GM18498 (cell line): ENCODE data around the gene SNUPN.
"Not testable (repeated sequence)": the region's sequence is repeated elsewhere in the genome, so short reads cannot be mapped to it uniquely, and the experiment has no call there.

Experiments used
- ATAC-seq: cut with Tn5 transposase; IDR thresholded peaks from one replicate; pipeline ENCODE4 v1.9.1; 2021; ENCODE audit warnings: mild to moderate bottlenecking, moderate library complexity; ENCODE audit not compliant: unreplicated experiment

SNUPN gene

GRCh38 chr15:75584121-75584520 lies 41.4 kb downstream of the SNUPN start:
- ATAC-seq, result no peak

DNA sequence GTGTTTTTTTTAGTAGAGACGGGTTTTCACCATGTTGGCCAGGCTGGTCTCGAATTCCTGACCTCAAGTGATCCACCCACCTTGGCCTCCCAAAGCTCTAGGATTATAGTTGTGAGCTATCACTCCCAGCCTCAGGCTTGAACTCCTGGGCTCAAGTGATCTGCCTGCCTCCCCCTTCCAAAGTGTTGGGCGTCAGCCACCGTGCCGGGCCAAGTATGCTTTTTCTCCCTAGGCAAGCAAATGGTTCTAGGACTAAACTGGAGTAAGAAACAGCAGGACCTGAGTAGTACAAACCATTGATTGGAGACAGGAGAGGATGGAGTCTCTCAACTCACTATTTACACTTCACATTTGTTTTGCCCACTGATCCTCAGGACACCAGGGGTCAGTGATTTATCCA lies 41.8 kb downstream of the SNUPN start:
- no peak for ATAC-seq

DNA sequence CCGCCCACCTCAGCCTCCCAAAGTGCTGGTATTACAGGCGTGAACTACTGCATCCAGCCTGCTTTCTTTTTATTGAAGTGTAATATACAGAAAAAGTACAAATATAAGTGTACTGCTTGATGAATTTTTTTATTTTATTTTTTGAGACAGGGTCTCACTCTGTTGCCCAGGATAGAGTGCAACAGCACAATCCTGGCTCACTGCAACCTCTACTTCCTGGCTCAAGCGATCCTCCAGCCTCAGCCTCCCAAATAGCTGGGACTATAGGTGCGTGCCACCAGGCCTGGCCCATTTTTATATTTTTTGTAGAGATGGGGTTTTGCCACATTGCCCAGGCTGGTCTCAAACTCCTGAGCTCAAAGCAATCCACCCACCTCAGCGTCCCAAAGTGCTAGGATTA lies 42.6 kb downstream of the SNUPN start:
- ATAC-seq, result not testable (repeated sequence)

DNA sequence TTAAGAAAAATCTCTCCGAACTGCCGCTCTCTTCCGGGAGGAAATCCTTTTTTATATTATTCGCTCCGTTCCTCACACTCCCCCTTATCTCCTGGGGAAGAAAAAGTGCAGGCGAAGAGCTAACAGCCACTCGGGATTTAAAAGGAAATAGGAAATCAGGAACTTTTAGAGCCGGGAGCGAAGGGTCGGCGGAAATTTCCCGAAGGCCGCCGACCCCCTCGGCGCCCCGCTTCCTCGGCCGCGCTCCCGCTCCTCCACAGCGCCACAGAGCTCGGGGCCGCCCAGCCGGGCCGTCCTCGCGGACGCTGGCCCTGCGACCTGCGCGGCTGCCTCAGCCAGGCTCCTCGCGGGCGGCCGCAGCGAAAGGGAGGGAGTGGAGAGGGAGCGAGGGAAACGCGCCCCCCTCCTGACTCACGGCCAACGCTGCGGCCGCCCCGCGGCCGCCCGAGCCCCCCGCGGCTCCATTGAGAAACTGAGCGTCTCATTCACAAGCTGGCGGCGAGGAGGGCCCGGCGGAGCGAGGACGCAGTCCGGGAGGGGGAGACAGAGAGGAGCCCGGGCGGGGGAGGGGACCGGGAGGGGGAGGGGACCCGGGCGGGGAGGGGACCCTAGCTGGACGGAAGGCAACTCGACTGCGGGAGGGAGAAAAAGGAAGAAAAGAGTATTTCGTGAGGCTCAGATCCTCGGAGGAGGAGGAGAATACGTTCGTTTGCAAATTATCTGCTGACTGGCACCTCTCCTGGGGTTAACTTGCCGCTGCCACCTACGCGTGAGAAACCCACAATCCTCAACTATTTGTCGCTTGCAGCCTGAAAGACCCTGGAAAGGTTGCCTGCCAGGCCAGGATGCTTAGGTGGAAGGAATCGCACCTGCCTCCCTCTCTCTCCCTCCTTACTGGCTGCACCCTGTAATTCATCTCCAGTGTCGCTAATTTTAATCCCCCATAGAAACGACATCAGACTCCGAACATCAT lies 46.3 kb downstream of the SNUPN start, which contains the start of gene PTPN9:
PTPN9 (minus strand) TSS at position 368 of the 973 bp plus-strand sequence. CDS start 539 bp downstream, outside the sequence.
- ATAC-seq, result peak; percentile 70

GRCh38 chr15:75578173-75578947 lies 47.2 kb downstream of the SNUPN start:
- no peak for ATAC-seq

DNA sequence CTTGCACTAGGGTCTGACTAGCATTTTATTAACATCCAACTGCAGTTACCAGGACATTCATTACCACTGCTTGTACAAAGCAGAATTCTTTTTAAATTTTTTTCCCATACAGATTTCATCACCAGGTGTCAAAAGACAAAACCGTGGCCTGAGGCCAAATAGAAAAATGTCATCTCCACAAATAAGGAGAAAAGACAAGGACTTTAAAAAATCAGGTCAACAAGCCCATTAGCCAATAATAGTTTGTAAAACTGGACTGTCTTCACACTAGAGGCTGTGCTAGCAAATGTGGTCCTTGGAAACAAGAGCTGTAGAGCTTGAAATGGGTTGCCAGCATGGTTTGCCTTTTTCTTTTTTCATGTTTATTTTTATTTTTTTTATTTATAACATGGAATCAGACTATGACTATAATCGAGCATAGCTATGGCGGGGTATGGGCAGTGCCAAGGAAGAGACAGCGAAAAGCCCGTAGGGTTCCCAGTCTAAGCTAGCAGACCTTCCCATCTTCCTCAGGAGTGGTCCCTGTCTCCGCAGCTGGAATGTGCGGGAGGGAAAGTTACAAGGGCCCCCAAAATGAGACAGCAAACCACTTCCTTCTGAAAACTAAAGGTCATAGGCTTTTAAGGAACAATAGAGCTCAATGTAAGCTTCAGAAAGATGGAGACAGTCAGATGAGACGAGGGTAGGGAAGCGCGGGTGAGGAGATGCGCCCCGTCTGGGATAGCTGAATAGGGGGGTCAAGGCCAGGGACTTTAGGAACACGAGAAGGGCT lies 47.9 kb downstream of the SNUPN start:
- no peak for ATAC-seq

GRCh38 chr15:75573648-75574384 lies 51.7 kb downstream of the SNUPN start:
- ATAC-seq, result no peak

- ATAC-seq, result no peak
These were observed 55.2 kb downstream of the SNUPN start for GRCh38 chr15:75570126-75570845.

GRCh38 chr15:75565062-75565970 lies 60.2 kb downstream of the SNUPN start:
- ATAC-seq, result no peak

DNA sequence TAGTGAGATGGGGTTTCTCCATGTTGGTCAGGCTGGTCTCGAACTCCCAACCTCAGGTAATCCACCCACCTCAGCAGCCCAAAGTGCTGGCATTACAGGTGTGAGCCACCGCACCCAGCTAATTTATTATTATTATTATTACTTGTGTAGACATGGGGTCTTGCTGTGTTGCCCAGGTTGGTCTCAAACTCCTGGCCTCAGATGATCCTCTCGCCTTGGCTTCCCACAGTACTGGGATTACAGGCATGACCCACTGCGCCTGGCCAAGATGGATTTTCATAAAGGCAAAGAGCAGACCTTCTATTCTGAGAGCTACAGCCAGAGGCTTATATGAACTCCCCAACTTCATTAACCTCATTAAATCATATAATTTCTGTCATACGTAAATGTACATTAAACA lies 63.6 kb downstream of the SNUPN start:
- no peak for ATAC-seq

DNA sequence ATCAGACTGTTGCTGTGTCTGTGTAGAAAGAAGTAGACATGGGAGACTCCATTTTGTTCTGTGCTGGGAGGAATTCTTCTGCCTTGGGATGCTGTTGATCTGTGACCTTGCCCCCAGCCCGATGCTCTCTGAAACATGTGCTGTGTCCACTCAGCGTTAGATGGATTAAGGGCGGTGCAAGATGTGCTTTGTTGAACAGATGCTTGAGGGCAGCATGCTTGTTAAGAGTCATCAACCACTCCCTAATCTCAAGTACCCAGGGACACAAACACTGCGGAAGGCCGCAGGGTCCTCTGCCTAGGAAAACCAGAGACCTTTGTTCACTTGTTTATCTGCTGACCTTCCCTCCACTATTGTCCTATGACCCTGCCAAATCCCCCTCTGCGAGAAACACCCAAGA lies 66.2 kb downstream of the SNUPN start:
- not testable (repeated sequence) for ATAC-seq

DNA sequence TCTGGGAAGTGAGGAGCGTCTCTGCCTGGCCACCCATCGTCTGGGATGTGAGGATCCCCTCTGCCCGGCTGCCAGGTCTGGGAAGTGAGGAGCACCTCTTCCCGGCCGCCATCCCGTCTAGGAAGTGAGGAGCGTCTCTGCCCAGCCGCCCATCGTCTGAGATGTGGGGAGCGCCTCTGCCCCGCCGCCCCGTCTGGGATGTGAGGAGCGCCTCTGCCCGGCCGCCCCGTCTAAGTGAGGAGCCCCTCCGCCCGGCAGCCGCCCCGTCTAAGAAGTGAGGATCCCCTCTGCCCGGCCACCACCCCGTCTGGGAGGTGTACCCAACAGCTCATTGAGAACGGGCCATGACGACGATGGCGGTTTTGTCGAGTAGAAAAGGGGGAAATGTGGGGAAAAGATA lies 66.6 kb downstream of the SNUPN start:
- not testable (repeated sequence) for ATAC-seq

DNA sequence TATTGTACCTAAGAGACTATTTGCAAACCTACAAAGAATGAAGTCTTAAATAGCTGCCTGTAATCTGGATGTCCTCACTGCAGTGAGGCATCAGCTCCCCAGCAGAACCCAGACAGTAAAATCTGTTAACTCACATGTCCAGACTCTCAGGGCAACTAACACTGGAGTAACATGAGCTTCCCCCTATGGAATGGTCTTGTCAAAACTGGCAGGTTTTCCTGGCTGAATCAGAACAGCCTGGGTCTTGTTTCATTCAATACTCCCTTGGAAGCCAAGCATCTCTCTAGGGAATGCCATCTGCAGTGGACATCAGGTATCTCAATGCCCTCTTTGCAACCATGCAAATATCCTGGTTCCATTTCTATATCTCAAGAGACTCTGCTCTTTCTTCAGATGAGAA lies 70.8 kb downstream of the SNUPN start:
- ATAC-seq, result no peak

DNA sequence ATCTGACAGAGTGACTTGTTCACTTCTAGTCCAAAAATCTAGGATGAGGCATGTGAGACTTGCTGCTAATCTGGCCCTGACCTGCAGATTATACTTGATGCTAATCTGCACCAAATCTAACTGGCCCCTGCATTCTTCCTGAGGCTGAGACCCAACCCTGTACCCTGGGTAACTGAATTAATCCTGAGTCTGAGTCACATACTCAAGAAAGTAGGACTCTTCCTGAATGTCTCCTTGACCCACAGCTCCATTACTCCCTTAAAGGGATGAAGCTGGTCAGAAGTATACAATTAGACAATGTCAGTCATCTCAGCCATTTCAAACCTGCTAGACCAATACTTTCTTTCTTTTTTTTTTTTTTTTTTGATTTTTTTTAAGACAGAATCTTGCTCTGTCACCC lies 71.9 kb downstream of the SNUPN start:
- no peak for ATAC-seq

GRCh38 chr15:75551091-75551490 lies 74.4 kb downstream of the SNUPN start:
- no peak for ATAC-seq
